Coronary artery (tissue), 2 donors: ENCODE results near the gene PITPNC1.
"Not testable (repeated sequence)": the region's sequence is repeated elsewhere in the genome, so short reads cannot be mapped to it uniquely, and the experiment has no call there.

Source experiments
- DNase-seq: peaks from one replicate; pipeline ENCODE4 v3.0.0-alpha.2; 2017; ENCODE audit warnings: low spot score
- H3K27ac ChIP-seq, 2 donors: fragments of 200-600 bp; sonication (generic); one replicate each; pipeline ENCODE4 v1.5.1; 2016 to 2019
- H3K4me3 ChIP-seq: fragments of 200-600 bp; sonication (generic); 2 replicates; pipeline ENCODE4 v1.5.1; 2016; ENCODE audit warnings: mild to moderate bottlenecking, moderate library complexity
- TF ChIP-seq, protein P1 (sequence below): fragments of 200-600 bp; sonication (generic); IDR thresholded peaks from one replicate; pipeline ENCODE4 v1.5.1; 2019; ENCODE audit warnings: antibody characterized with exemption

PITPNC1 gene

DNA sequence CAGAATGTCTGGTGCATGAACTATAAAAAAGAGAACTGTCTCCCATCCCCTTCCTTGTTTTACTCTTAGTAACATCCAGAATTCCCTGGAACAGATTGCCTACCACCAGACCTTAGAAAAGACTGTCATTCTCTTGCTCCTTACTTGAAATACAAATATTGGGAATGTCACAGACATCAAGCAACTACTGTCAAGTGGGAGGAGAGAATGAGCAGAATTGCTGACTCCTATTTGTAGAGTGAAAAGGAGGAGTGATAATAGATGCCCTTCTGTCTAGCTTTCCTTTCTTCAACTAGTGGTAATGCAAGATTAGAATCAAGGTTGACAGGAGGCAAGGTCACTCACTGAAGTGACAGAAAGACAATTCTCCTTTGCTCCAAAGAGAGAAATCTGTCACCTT lies 316.7 kb downstream of the PITPNC1 start:
- H3K27ac ChIP-seq: no peak overlapping the region
- no peak overlapping the region for H3K4me3 ChIP-seq
- TF ChIP-seq, protein P1, sequence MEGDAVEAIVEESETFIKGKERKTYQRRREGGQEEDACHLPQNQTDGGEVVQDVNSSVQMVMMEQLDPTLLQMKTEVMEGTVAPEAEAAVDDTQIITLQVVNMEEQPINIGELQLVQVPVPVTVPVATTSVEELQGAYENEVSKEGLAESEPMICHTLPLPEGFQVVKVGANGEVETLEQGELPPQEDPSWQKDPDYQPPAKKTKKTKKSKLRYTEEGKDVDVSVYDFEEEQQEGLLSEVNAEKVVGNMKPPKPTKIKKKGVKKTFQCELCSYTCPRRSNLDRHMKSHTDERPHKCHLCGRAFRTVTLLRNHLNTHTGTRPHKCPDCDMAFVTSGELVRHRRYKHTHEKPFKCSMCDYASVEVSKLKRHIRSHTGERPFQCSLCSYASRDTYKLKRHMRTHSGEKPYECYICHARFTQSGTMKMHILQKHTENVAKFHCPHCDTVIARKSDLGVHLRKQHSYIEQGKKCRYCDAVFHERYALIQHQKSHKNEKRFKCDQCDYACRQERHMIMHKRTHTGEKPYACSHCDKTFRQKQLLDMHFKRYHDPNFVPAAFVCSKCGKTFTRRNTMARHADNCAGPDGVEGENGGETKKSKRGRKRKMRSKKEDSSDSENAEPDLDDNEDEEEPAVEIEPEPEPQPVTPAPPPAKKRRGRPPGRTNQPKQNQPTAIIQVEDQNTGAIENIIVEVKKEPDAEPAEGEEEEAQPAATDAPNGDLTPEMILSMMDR: no peak
- no peak for DNase-seq

DNA sequence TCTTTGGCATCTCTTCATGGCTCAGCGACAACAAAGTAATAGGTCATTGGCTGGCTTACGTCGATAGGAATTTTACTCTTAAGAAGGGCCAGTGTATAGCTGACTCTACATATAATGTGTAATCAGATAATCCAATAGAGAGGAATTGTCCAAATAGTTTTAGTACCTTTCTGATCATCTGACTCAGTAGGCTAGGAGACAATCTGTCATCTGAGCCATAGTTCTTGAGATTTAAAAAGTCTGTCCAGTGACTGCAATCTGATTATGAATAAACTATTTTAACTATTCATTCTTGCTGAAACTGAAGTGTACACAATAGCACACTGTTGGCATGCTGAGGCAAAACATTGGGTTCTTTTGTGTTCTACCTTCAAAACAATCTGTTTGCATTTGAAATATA lies 319.3 kb downstream of the PITPNC1 start:
- Histone ChIP-seq H3K4me3 (no peak overlapping the region), H3K27ac (no peak overlapping the region)
- DNase-seq: no peak
- TF ChIP-seq, protein P1: no peak

DNA sequence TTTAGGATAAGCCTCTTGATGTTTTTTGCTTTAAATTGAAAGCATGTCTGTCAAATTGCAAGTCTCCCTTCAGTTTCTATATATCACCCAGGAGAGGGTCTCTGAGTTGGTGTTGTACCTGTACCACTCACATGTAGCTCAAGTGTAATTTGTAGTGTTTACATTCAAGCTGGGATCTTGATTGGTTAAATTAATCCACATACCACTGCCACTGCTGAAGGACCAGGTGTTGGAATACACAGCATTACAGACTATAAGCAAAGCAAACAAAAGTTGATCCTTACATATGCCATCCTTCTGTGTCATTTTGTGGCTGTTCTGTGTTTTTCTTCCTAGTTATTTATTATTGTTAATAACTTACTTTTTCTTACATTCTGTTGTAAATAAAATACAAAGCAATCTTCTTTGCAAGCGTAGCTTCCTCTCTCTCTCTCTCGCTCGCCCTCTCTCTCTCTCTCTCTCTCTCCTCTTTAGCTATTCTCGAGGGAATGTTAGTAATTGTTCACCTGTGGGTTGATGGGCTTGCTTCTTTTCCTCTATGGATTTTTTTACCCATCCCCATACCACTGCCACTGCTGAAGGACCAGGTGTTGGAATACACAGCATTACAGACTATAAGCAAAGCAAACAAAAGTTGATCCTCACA lies 319.9 kb downstream of the PITPNC1 start:
- TF ChIP-seq, protein P1: no peak
- no peak overlapping the region for H3K4me3 ChIP-seq
- H3K27ac ChIP-seq: no peak overlapping the region
- DNase-seq: no peak

DNA sequence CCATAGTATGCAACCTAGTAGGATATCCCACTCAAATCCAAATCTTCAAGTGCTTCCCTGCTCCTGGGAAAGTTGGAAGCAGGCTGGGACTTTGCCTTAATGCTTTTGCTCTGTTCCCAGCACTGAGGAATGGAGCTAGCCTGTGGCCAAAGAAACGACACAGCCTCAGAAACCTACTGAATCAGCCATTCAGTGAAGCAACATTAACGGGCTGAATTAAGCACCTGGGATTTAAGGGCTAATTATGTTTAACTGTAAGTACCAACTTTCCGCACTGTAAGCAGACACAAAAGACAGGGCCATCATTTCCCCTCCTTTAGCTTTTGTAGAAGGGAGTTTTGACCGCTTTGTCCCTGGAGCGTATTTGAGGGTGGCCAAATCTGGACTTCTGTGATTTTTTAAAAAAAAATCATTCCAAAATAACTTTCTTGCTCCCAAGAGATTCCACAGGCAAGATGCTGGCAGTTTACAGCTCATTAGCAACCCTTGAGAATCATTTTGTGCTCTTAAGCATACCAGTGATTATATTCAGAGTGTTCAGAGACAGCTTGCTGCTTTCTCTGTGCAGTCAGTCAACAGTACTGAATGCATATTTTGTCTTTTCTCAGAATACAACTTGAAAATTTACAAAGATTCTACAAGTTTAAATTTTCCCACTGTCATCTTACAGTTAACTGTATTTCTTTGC lies 323.1 kb downstream of the PITPNC1 start:
- no peak for DNase-seq
- TF ChIP-seq, protein P1: no peak
- H3K4me3 ChIP-seq: no peak overlapping the region
- H3K27ac ChIP-seq: no peak overlapping the region

DNA sequence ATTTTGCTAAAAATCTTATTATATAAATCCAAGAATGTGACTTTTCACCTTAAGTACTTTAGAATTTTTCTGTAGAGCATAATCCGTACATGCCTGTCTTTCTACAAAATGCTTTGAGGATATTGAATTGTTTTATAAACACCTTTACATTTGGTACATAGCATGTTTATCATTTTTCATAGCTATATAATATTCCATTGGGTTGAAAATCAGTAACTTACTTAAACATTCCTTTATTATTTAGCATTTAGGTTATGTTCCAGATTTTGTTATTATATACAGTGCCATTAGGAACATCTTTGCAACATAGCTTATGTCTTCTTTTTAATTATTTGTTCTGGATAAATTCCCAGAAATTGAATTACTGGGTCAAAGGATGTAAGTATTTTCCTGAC lies 323.6 kb downstream of the PITPNC1 start:
- no peak for DNase-seq

DNA sequence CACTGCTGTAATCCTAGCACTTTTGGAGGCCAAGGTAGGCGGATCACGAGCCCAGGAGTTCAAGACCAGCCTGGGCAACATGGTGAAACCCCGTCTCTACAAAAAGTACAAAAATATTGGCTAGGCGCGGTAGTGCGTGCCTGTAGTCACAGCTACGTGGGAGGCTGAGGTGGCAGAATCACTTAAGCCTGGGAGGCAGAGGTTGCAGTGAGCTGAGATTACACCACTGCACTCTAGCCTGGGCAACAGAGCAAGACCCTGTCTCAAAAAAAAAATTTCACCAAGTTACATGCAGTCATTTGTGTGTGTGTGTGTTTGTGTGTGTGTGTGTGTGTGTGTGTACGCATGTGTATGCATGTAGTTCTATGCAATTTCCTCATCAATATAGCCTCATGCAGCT lies 325.8 kb downstream of the PITPNC1 start:
- not testable (repeated sequence) for H3K4me3 ChIP-seq, DNase-seq, H3K27ac ChIP-seq

More for the DNA sequence above, 323.6 kb downstream of the PITPNC1 start:
- H3K4me3 ChIP-seq: no peak overlapping the region
- TF ChIP-seq, protein P1: no peak
- no peak overlapping the region for H3K27ac ChIP-seq

DNA sequence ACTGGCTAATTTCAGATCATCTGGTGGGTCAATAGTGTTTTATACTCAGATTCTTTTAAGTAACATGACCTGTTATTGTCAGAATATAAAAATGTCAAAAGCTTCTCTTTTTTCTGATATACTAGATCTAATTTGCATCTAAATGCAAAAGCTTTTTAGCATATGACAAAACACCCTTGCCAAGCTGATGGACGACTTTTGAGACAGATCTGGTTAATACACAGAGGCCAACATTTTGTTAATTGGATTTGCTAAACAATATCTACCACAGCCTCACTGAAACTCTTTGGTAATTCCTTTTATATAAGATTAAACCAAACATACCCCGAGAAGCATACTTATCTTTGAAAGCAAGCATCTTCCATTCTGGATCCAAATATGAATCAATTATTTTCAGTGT lies 330.4 kb downstream of the PITPNC1 start:
- TF ChIP-seq, protein P1: no peak
- Histone ChIP-seq H3K27ac (no peak overlapping the region), H3K4me3 (no peak overlapping the region)
- DNase-seq: no peak
